BLaER1 (cell line): ENCODE data around the gene PFDN5.
"Not testable (repeated sequence)": the region's sequence is repeated elsewhere in the genome, so short reads cannot be mapped to it uniquely, and the experiment has no call there.

Experiments used
- H3K27ac ChIP-seq: shearing (Covaris generic); formaldehyde crosslinking; 2 replicates; pipeline ENCODE4 v1.8.1; 2022
- H3K27me3 ChIP-seq: shearing (Covaris generic); formaldehyde crosslinking; 2 replicates; pipeline ENCODE4 v1.8.1; 2022
- H3K36me3 ChIP-seq: shearing (Covaris generic); formaldehyde crosslinking; 2 replicates; pipeline ENCODE4 v1.8.1; 2022
- H3K4me1 ChIP-seq: shearing (Covaris generic); formaldehyde crosslinking; 2 replicates; pipeline ENCODE4 v1.8.1; 2022
- H3K4me2 ChIP-seq: shearing (Covaris generic); formaldehyde crosslinking; 2 replicates; pipeline ENCODE4 v1.8.1; 2022
- H3K4me3 ChIP-seq: shearing (Covaris generic); formaldehyde crosslinking; 2 replicates; pipeline ENCODE4 v1.8.1; 2022
- H3K9ac ChIP-seq: shearing (Covaris generic); formaldehyde crosslinking; 2 replicates; pipeline ENCODE4 v1.8.1; 2022
- H3K9me3 ChIP-seq: shearing (Covaris generic); formaldehyde crosslinking; 2 replicates; pipeline ENCODE4 v1.8.1; 2022
- H4K20me1 ChIP-seq: shearing (Covaris generic); formaldehyde crosslinking; 2 replicates; pipeline ENCODE4 v1.8.1; 2022
- Cebpa-rat ChIP-seq: shearing (Covaris generic); IDR thresholded peaks from 2 replicates; pipeline ENCODE4 v1.8.1; 2022

Gene PFDN5

GRCh38 chr12:53286448-53286847 is 8.9 kb upstream of the PFDN5 start:
- TF ChIP-seq Cebpa-rat = no peak
- Histone ChIP-seq H3K27ac (no peak overlapping the region), H3K27me3 (no peaks in the 10 kb centered on the region), H3K4me3 (no peak overlapping the region), H3K4me2 (no peak overlapping the region), H3K9ac (no peak overlapping the region), H3K36me3 (peaks cover 99% of the 10 kb centered on the region), H3K4me1 (no peaks in the 10 kb centered on the region), H4K20me1 (no peaks in the 10 kb centered on the region), H3K9me3 (no peaks in the 10 kb centered on the region)

- no peak overlapping the region for H3K4me2 ChIP-seq
- peaks cover 99% of the 10 kb centered on the region for H3K36me3 ChIP-seq
- no peaks in the 10 kb centered on the region for H3K27me3 ChIP-seq
- H3K4me1 ChIP-seq = no peaks in the 10 kb centered on the region
- H3K27ac ChIP-seq = no peak overlapping the region
- no peak for TF ChIP-seq Cebpa-rat
- no peak overlapping the region for H3K9ac ChIP-seq
- no peaks in the 10 kb centered on the region for H4K20me1 ChIP-seq
- H3K9me3 ChIP-seq = no peaks in the 10 kb centered on the region
- no peak overlapping the region for H3K4me3 ChIP-seq
Observed at GRCh38 chr12:53287741-53288216, 7.6 kb upstream of the PFDN5 start.

GRCh38 chr12:53288322-53288721 is 7.0 kb upstream of the PFDN5 start:
- no peak overlapping the region for H3K4me2 ChIP-seq
- no peak overlapping the region for H3K4me3 ChIP-seq
- no peaks in the 10 kb centered on the region for H3K9me3 ChIP-seq
- TF ChIP-seq Cebpa-rat = no peak
- H3K27me3 ChIP-seq = no peaks in the 10 kb centered on the region
- H4K20me1 ChIP-seq = no peaks in the 10 kb centered on the region
- peaks cover 99% of the 10 kb centered on the region for H3K36me3 ChIP-seq
- H3K9ac ChIP-seq = no peak overlapping the region
- H3K27ac ChIP-seq = no peak overlapping the region
- H3K4me1 ChIP-seq = no peaks in the 10 kb centered on the region

GRCh38 chr12:53289891-53290290 is 5.5 kb upstream of the PFDN5 start:
- Histone ChIP-seq H3K27ac (no peak overlapping the region), H3K4me2 (no peak overlapping the region), H3K4me1 (peaks cover 5% of the 10 kb centered on the region), H3K9ac (0 out of 2 replicates have a peak overlapping the region, but pooled peaks have one; percentile 3), H4K20me1 (no peaks in the 10 kb centered on the region), H3K27me3 (no peaks in the 10 kb centered on the region), H3K4me3 (no peak overlapping the region), H3K9me3 (no peaks in the 10 kb centered on the region), H3K36me3 (peaks cover 95% of the 10 kb centered on the region)
- TF ChIP-seq Cebpa-rat = no peak

GRCh38 chr12:53290661-53291060 is 4.7 kb upstream of the PFDN5 start:
- no peaks in the 10 kb centered on the region for H3K9me3 ChIP-seq
- H3K27me3 ChIP-seq = no peaks in the 10 kb centered on the region
- H3K4me2 ChIP-seq = no peak overlapping the region
- H3K4me1 ChIP-seq = peaks cover 8% of the 10 kb centered on the region
- H3K36me3 ChIP-seq = peaks cover 87% of the 10 kb centered on the region
- TF ChIP-seq Cebpa-rat = no peak
- no peak overlapping the region for H3K27ac ChIP-seq
- no peaks in the 10 kb centered on the region for H4K20me1 ChIP-seq
- H3K9ac ChIP-seq = no peak overlapping the region
- no peak overlapping the region for H3K4me3 ChIP-seq

GRCh38 chr12:53292426-53292825 is 2.9 kb upstream of the PFDN5 start:
- H3K9me3 ChIP-seq = no peaks in the 10 kb centered on the region
- no peaks in the 10 kb centered on the region for H3K27me3 ChIP-seq
- peaks cover 76% of the 10 kb centered on the region for H3K36me3 ChIP-seq
- H3K4me3 ChIP-seq = no peak overlapping the region
- H3K4me2 ChIP-seq = no peak overlapping the region
- TF ChIP-seq Cebpa-rat = no peak
- no peak overlapping the region for H3K27ac ChIP-seq
- no peaks in the 10 kb centered on the region for H4K20me1 ChIP-seq
- H3K4me1 ChIP-seq = peaks cover 24% of the 10 kb centered on the region
- no peak overlapping the region for H3K9ac ChIP-seq

GRCh38 chr12:53295891-53296219 is 513 bp downstream of the PFDN5 start:
- H3K27ac ChIP-seq = peak overlapping the region; percentile 75
- H3K36me3 ChIP-seq = peaks cover 56% of the 10 kb centered on the region

GRCh38 chr12:53297106-53297505 is 1.8 kb downstream of the PFDN5 start:
- not testable (repeated sequence) for H3K9me3 ChIP-seq, H3K4me3 ChIP-seq, H4K20me1 ChIP-seq, H3K4me2 ChIP-seq, H3K9ac ChIP-seq, H3K27me3 ChIP-seq, H3K27ac ChIP-seq
- Histone ChIP-seq H3K36me3 (peaks cover 55% of the 10 kb centered on the region), H3K4me1 (peaks cover 54% of the 10 kb centered on the region)

More at GRCh38 chr12:53295891-53296219, 513 bp downstream of the PFDN5 start:
- Histone ChIP-seq H3K27me3 (no peaks in the 10 kb centered on the region), H3K4me2 (peak overlapping the region; percentile 96), H3K9ac (peak overlapping the region; percentile 88), H3K4me3 (peak overlapping the region; percentile 83), H3K9me3 (no peaks in the 10 kb centered on the region), H3K4me1 (peaks cover 42% of the 10 kb centered on the region), H4K20me1 (0 out of 2 replicates have a peak, but pooled peaks cover 4% of the 10 kb centered on the region)
- no peak for TF ChIP-seq Cebpa-rat

- Histone ChIP-seq H3K4me2 (no peak overlapping the region), H3K4me3 (no peak overlapping the region), H4K20me1 (peaks cover 4% of the 10 kb centered on the region; the same call in 1 of the 2 replicates), H3K27me3 (no peaks in the 10 kb centered on the region), H3K27ac (no peak overlapping the region), H3K9me3 (no peaks in the 10 kb centered on the region), H3K9ac (peak overlapping the region; percentile 13; the same call in 1 of the 2 replicates), H3K36me3 (peaks cover 55% of the 10 kb centered on the region), H3K4me1 (peaks cover 65% of the 10 kb centered on the region)
- TF ChIP-seq Cebpa-rat = no peak
Observed at GRCh38 chr12:53298164-53298563, 2.8 kb downstream of the PFDN5 start.

GRCh38 chr12:53299101-53299453 is 3.7 kb downstream of the PFDN5 start:
- Histone ChIP-seq H3K4me2 (peak overlapping the region; percentile 91), H3K9ac (no peak overlapping the region), H3K9me3 (no peaks in the 10 kb centered on the region), H4K20me1 (peaks cover 4% of the 10 kb centered on the region; the same call in 1 of the 2 replicates), H3K27me3 (no peaks in the 10 kb centered on the region), H3K27ac (no peak overlapping the region), H3K36me3 (peaks cover 51% of the 10 kb centered on the region), H3K4me3 (peak overlapping the region; percentile 85), H3K4me1 (peaks cover 65% of the 10 kb centered on the region)
- no peak for TF ChIP-seq Cebpa-rat

- peak within 1 kb of the TSS; percentile 85 for H3K4me3 ChIP-seq
- H3K9me3 ChIP-seq = no peaks in the 10 kb centered on the region
- H3K9ac ChIP-seq = peak within 1 kb of the TSS; percentile 83
- peaks cover 4% of the 10 kb centered on the region; the same call in 1 of the 2 replicates for H4K20me1 ChIP-seq
- TF ChIP-seq Cebpa-rat = no peak
- peaks cover 63% of the 10 kb centered on the region for H3K4me1 ChIP-seq
- H3K27ac ChIP-seq = peak within 1 kb of the TSS; percentile 50; the same call in 1 of the 2 replicates
- peak within 1 kb of the TSS; percentile 91 for H3K4me2 ChIP-seq
- H3K36me3 ChIP-seq = peaks cover 52% of the 10 kb centered on the region
- no peaks in the 10 kb centered on the region for H3K27me3 ChIP-seq
Observed at GRCh38 chr12:53299454-53300180, 4.3 kb downstream of the PFDN5 start, which contains the start of gene MYG1. Gene MYG1, plus strand, starts transcription at chr12:53299695. Its CDS starts 43 bp downstream, at chr12:53299738.
